Measurements from ENCODE around the gene PIK3CA.
"Not testable (repeated sequence)": the region's sequence is repeated elsewhere in the genome, so short reads cannot be mapped to it uniquely, and the experiment has no call there.

Gene PIK3CA

GRCh38 chr3:179265875-179266274, 117.7 kb downstream of the PIK3CA start:
- DNase-seq = no peak

- no peak for DNase-seq
Observed at GRCh38 chr3:179266701-179267211, 118.6 kb downstream of the PIK3CA start.

GRCh38 chr3:179268400-179269051, 120.4 kb downstream of the PIK3CA start:
- no peak for DNase-seq

GRCh38 chr3:179269152-179269707, 121.1 kb downstream of the PIK3CA start:
- no peak for DNase-seq

- DNase-seq = peak; percentile 16
Observed at GRCh38 chr3:179272385-179272784, 124.2 kb downstream of the PIK3CA start.

GRCh38 chr3:179274434-179274833, 126.3 kb downstream of the PIK3CA start:
- not testable (repeated sequence) for DNase-seq

- DNase-seq = no peak
Observed at GRCh38 chr3:179276001-179276400, 127.8 kb downstream of the PIK3CA start.

GRCh38 chr3:179276743-179277142, 128.6 kb downstream of the PIK3CA start:
- no peak for DNase-seq

GRCh38 chr3:179278151-179278550, 130.0 kb downstream of the PIK3CA start:
- DNase-seq = no peak

GRCh38 chr3:179278932-179279693, 131.0 kb downstream of the PIK3CA start:
- DNase-seq = no peak

GRCh38 chr3:179279837-179280236, 131.7 kb downstream of the PIK3CA start:
- no peak for DNase-seq

GRCh38 chr3:179281825-179282224, 133.7 kb downstream of the PIK3CA start:
- DNase-seq = no peak

GRCh38 chr3:179286331-179286730, 138.2 kb downstream of the PIK3CA start:
- no peak for DNase-seq

GRCh38 chr3:179288845-179289244, 140.7 kb downstream of the PIK3CA start:
- DNase-seq = no peak

- DNase-seq = no peak
Observed at GRCh38 chr3:179289295-179289694, 141.1 kb downstream of the PIK3CA start.

Measured in NCI-H1105 treated with DMSO at 0.1 percent for 48 hours (cell line).